HAP-1 (cell line): ENCODE measurements around the gene GFRA1.

ENCODE experiments used
- DNase-seq, 2 experiments: peaks; one replicate each; pipeline ENCODE4 v3.0.0-alpha.2; 2016 to 2020; ENCODE audit warnings: low spot score in 2 of 2
- H3K27me3 ChIP-seq: fragments of 250-450 bp; sonication (Bioruptor Pico); 2 replicates; pipeline ENCODE4 v1.5.1; 2020; ENCODE audit warnings: low read depth, mild to moderate bottlenecking, moderate library complexity
- H3K36me3 ChIP-seq: fragments of 250-450 bp; sonication (Bioruptor Pico); replicated peaks from 2 replicates; pipeline ENCODE4 v1.5.1; 2020; ENCODE audit warnings: mild to moderate bottlenecking
- H3K4me1 ChIP-seq: fragments of 250-450 bp; sonication (Bioruptor Pico); 2 replicates; pipeline ENCODE4 v1.5.1; 2020; ENCODE audit warnings: mild to moderate bottlenecking
- H3K4me3 ChIP-seq: fragments of 250-450 bp; sonication (Bioruptor Pico); 2 replicates; pipeline ENCODE4 v1.5.1; 2020; ENCODE audit warnings: mild to moderate bottlenecking, moderate library complexity
- H3K9me3 ChIP-seq: fragments of 250-450 bp; sonication (Bioruptor Pico); 2 replicates; pipeline ENCODE4 v1.5.1; 2020; ENCODE audit warnings: mild to moderate bottlenecking, moderate library complexity
- in situ Hi-C: fragments of 300-500 bp; cut with MboI; formaldehyde crosslinking; loops from 3 replicates; pipeline ENCODE4 v1.14.3; 2020; ENCODE audit warnings: low sequenced_read_pairs, inconsistent platforms, mixed read lengths

The GFRA1 gene

GRCh38 chr10:116287906-116288501 lies 15.0 kb upstream of the GFRA1 start:
- H3K36me3 ChIP-seq: no peaks in the 10 kb centered on the region
- H3K27me3 ChIP-seq: peaks cover 2% of the 10 kb centered on the region; the same call in 1 of the 2 replicates
- DNase-seq: peak; percentile 9 to 46
- in situ Hi-C loops: no loop called here
- no peaks in the 10 kb centered on the region for H3K9me3 ChIP-seq
- H3K4me3 ChIP-seq: no peak overlapping the region
- H3K4me1 ChIP-seq: no peaks in the 10 kb centered on the region

GRCh38 chr10:116286626-116287200 lies 13.7 kb upstream of the GFRA1 start:
- no peak for DNase-seq
- in situ Hi-C loops: no loop called here
- Histone ChIP-seq H3K9me3 (no peaks in the 10 kb centered on the region), H3K4me3 (no peak overlapping the region), H3K4me1 (no peaks in the 10 kb centered on the region), H3K36me3 (no peaks in the 10 kb centered on the region), H3K27me3 (0 out of 2 replicates have a peak, but pooled peaks cover 2% of the 10 kb centered on the region)

- Histone ChIP-seq H3K4me3 (no peak overlapping the region), H3K4me1 (no peaks in the 10 kb centered on the region), H3K27me3 (0 out of 2 replicates have a peak, but pooled peaks cover 1% of the 10 kb centered on the region), H3K9me3 (no peaks in the 10 kb centered on the region), H3K36me3 (no peaks in the 10 kb centered on the region)
- no peak for DNase-seq
- in situ Hi-C loops: no loop called here
Observed at GRCh38 chr10:116281775-116282174, 8.8 kb upstream of the GFRA1 start.

- no peak overlapping the region for H3K4me3 ChIP-seq
- no peaks in the 10 kb centered on the region for H3K4me1 ChIP-seq
- in situ Hi-C loops: no loop called here
- peaks cover 22% of the 10 kb centered on the region for H3K27me3 ChIP-seq
- DNase-seq: no peak
- no peaks in the 10 kb centered on the region for H3K36me3 ChIP-seq
- H3K9me3 ChIP-seq: no peaks in the 10 kb centered on the region
Observed at GRCh38 chr10:116278846-116279245, 5.8 kb upstream of the GFRA1 start.

GRCh38 chr10:116276981-116277380 lies 4.0 kb upstream of the GFRA1 start:
- H3K9me3 ChIP-seq: no peaks in the 10 kb centered on the region
- H3K4me3 ChIP-seq: no peak overlapping the region
- no peaks in the 10 kb centered on the region for H3K36me3 ChIP-seq
- in situ Hi-C loops: no loop called here
- DNase-seq: no peak
- H3K27me3 ChIP-seq: peaks cover 40% of the 10 kb centered on the region
- H3K4me1 ChIP-seq: no peaks in the 10 kb centered on the region

GRCh38 chr10:116274064-116274904 lies 1.3 kb upstream of the GFRA1 start:
- no peaks in the 10 kb centered on the region for H3K9me3 ChIP-seq
- H3K4me1 ChIP-seq: no peaks in the 10 kb centered on the region
- no peak for DNase-seq
- in situ Hi-C loops: no loop called here
- peaks cover 62% of the 10 kb centered on the region for H3K27me3 ChIP-seq
- no peaks in the 10 kb centered on the region for H3K36me3 ChIP-seq
- no peak overlapping the region for H3K4me3 ChIP-seq

- no peak for DNase-seq
- Histone ChIP-seq H3K4me3 (no peak overlapping the region), H3K4me1 (no peaks in the 10 kb centered on the region), H3K9me3 (no peaks in the 10 kb centered on the region), H3K27me3 (peaks cover 65% of the 10 kb centered on the region), H3K36me3 (no peaks in the 10 kb centered on the region)
- in situ Hi-C loops: no loop called here
Observed at GRCh38 chr10:116271593-116272439, 1.2 kb downstream of the GFRA1 start.

GRCh38 chr10:116270771-116271592 lies 2.0 kb downstream of the GFRA1 start:
- no peak for DNase-seq
- no peaks in the 10 kb centered on the region for H3K4me1 ChIP-seq
- H3K9me3 ChIP-seq: no peaks in the 10 kb centered on the region
- no peak overlapping the region for H3K4me3 ChIP-seq
- in situ Hi-C loops: no loop called here
- H3K27me3 ChIP-seq: peaks cover 69% of the 10 kb centered on the region
- no peaks in the 10 kb centered on the region for H3K36me3 ChIP-seq

- no peak overlapping the region for H3K4me3 ChIP-seq
- H3K4me1 ChIP-seq: no peaks in the 10 kb centered on the region
- H3K27me3 ChIP-seq: peaks cover 61% of the 10 kb centered on the region
- H3K9me3 ChIP-seq: no peaks in the 10 kb centered on the region
- in situ Hi-C loops: no loop called here
- no peak for DNase-seq
- no peaks in the 10 kb centered on the region for H3K36me3 ChIP-seq
Observed at GRCh38 chr10:116270126-116270770, 2.8 kb downstream of the GFRA1 start.

GRCh38 chr10:116269619-116270018 lies 3.4 kb downstream of the GFRA1 start:
- Histone ChIP-seq H3K36me3 (no peaks in the 10 kb centered on the region), H3K4me1 (no peaks in the 10 kb centered on the region), H3K27me3 (peaks cover 55% of the 10 kb centered on the region), H3K4me3 (no peak overlapping the region), H3K9me3 (no peaks in the 10 kb centered on the region)
- DNase-seq: no peak
- in situ Hi-C loops: no loop called here

- no peaks in the 10 kb centered on the region for H3K4me1 ChIP-seq
- no peaks in the 10 kb centered on the region for H3K9me3 ChIP-seq
- H3K36me3 ChIP-seq: no peaks in the 10 kb centered on the region
- H3K4me3 ChIP-seq: no peak overlapping the region
- peaks cover 49% of the 10 kb centered on the region for H3K27me3 ChIP-seq
- no peak for DNase-seq
- in situ Hi-C loops: no loop called here
Observed at GRCh38 chr10:116268976-116269375, 4.0 kb downstream of the GFRA1 start.

- DNase-seq: no peak
- Histone ChIP-seq H3K4me1 (no peaks in the 10 kb centered on the region), H3K27me3 (peaks cover 16% of the 10 kb centered on the region), H3K4me3 (no peak overlapping the region), H3K36me3 (no peaks in the 10 kb centered on the region), H3K9me3 (no peaks in the 10 kb centered on the region)
- in situ Hi-C loops: no loop called here
Observed at GRCh38 chr10:116265686-116266085, 7.3 kb downstream of the GFRA1 start.
